ENCODE results near the gene CAPRIN1.

Gene CAPRIN1

GRCh38 chr11:34034053-34034452 lies 17.5 kb upstream of the CAPRIN1 start:
- no peak for TF ChIP-seq CTCF (IDR thresholded peaks at IDR 0.05; ENCODE audit: low read depth, low read length)
- no peak overlapping the region for H3K4me3 ChIP-seq (ENCODE audit: low read depth, low read length)

- H3K4me3 ChIP-seq (ENCODE audit: low read depth, low read length): no peak overlapping the region
- TF ChIP-seq CTCF (IDR thresholded peaks at IDR 0.05; ENCODE audit: low read depth, low read length): no peak
Observed at GRCh38 chr11:34036456-34036855, 15.1 kb upstream of the CAPRIN1 start.

GRCh38 chr11:34037016-34037415 lies 14.5 kb upstream of the CAPRIN1 start:
- no peak overlapping the region for H3K4me3 ChIP-seq (ENCODE audit: low read depth, low read length)
- no peak for TF ChIP-seq CTCF (IDR thresholded peaks at IDR 0.05; ENCODE audit: low read depth, low read length)

GRCh38 chr11:34040571-34040970 lies 11.0 kb upstream of the CAPRIN1 start:
- TF ChIP-seq CTCF (IDR thresholded peaks at IDR 0.05; ENCODE audit: low read depth, low read length): no peak

GRCh38 chr11:34044664-34045485 lies 6.7 kb upstream of the CAPRIN1 start:
- no peak for TF ChIP-seq CTCF (IDR thresholded peaks at IDR 0.05; ENCODE audit: low read depth, low read length)
- H3K4me3 ChIP-seq (ENCODE audit: low read depth, low read length): no peak overlapping the region

More at GRCh38 chr11:34040571-34040970, 11.0 kb upstream of the CAPRIN1 start:
- H3K4me3 ChIP-seq (ENCODE audit: low read depth, low read length): no peak overlapping the region

- H3K4me3 ChIP-seq (ENCODE audit: low read depth, low read length): no peak overlapping the region
- no peak for TF ChIP-seq CTCF (IDR thresholded peaks at IDR 0.05; ENCODE audit: low read depth, low read length)
Observed at GRCh38 chr11:34049028-34049427, 2.5 kb upstream of the CAPRIN1 start.

- no peak for TF ChIP-seq CTCF (IDR thresholded peaks at IDR 0.05; ENCODE audit: low read depth, low read length)
- peak overlapping the region; percentile 96 for H3K4me3 ChIP-seq (ENCODE audit: low read depth, low read length)
Observed at GRCh38 chr11:34050581-34051348, 766 bp upstream of the CAPRIN1 start.
